Astrocyte (in vitro differentiated cells and primary cell): ENCODE data around the gene VPS39. TPM values are rescaled to one million over a fixed set of nuclear protein-coding genes. Genes with fewer than 3 reads are reported as not detected.

Experiments used
- DNase-seq: peaks from one replicate; pipeline ENCODE4 v3.0.0-alpha.2; 2010; ENCODE audit warnings: low read depth
- FAIRE-seq: peaks from 2 replicates; lab custom pipeline; 2011; peaks lifted over from hg19 to GRCh38; lab: Jason Lieb, UNC
- H2AFZ ChIP-seq: 2 replicates; pipeline ENCODE4 v1.6.0; 2012; ENCODE audit warnings: low read depth, low read length, inconsistent platforms
- H3K27ac ChIP-seq: 2 replicates; pipeline ENCODE4 v1.5.1; 2011; ENCODE audit warnings: low read depth, low read length, inconsistent platforms
- H3K27me3 ChIP-seq: 2 replicates; pipeline ENCODE4 v1.6.0; 2011; ENCODE audit warnings: low read length, inconsistent platforms; ENCODE audit not compliant: insufficient read depth
- H3K36me3 ChIP-seq: 2 replicates; pipeline ENCODE4 v1.5.1; 2011; ENCODE audit warnings: low read length, inconsistent platforms; ENCODE audit not compliant: insufficient read depth
- H3K4me1 ChIP-seq: 2 replicates; pipeline ENCODE4 v1.5.1; 2011; ENCODE audit warnings: low read length, inconsistent platforms; ENCODE audit not compliant: insufficient read depth
- H3K4me2 ChIP-seq: 2 replicates; pipeline ENCODE4 v1.6.0; 2012; ENCODE audit warnings: low read length, inconsistent platforms
- H3K4me3 ChIP-seq: 2 replicates; pipeline ENCODE4 v1.5.1; 2011; ENCODE audit warnings: low read depth, mild to moderate bottlenecking, low read length, inconsistent platforms; ENCODE audit not compliant: insufficient read depth
- H3K79me2 ChIP-seq: 2 replicates; pipeline ENCODE4 v1.6.0; 2012; ENCODE audit warnings: mild to moderate bottlenecking, low read length, inconsistent platforms; ENCODE audit not compliant: insufficient read depth
- H3K9ac ChIP-seq: 2 replicates; pipeline ENCODE4 v1.6.0; 2012; ENCODE audit warnings: mild to moderate bottlenecking, low read length, inconsistent platforms
- H3K9me3 ChIP-seq: 2 replicates; pipeline ENCODE4 v1.5.1; 2012; ENCODE audit warnings: low read depth, mild to moderate bottlenecking, low read length, inconsistent platforms; ENCODE audit not compliant: insufficient read depth
- H4K20me1 ChIP-seq: 2 replicates; pipeline ENCODE4 v1.6.0; 2012; ENCODE audit warnings: low read length, inconsistent platforms; ENCODE audit not compliant: insufficient read depth
- H3K27ac Mint-ChIP-seq: one replicate; pipeline ENCODE4 v1.8.0; 2021; ENCODE audit warnings: mild to moderate bottlenecking, mixed read lengths; ENCODE audit not compliant: unreplicated experiment
- H3K27me3 Mint-ChIP-seq: one replicate; pipeline ENCODE4 v1.8.0; 2021; ENCODE audit warnings: low read depth, mixed read lengths; ENCODE audit not compliant: unreplicated experiment
- H3K36me3 Mint-ChIP-seq: one replicate; pipeline ENCODE4 v1.8.0; 2021; ENCODE audit warnings: low read depth, mixed read lengths; ENCODE audit not compliant: unreplicated experiment
- H3K4me1 Mint-ChIP-seq: one replicate; pipeline ENCODE4 v1.8.0; 2021; ENCODE audit warnings: low read depth, mixed read lengths; ENCODE audit not compliant: unreplicated experiment
- H3K4me3 Mint-ChIP-seq: one replicate; pipeline ENCODE4 v1.8.0; 2021; ENCODE audit warnings: mild to moderate bottlenecking, moderate library complexity, mixed read lengths; ENCODE audit not compliant: unreplicated experiment
- H3K9me3 Mint-ChIP-seq: one replicate; pipeline ENCODE4 v1.8.0; 2021; ENCODE audit warnings: mild to moderate bottlenecking, mixed read lengths; ENCODE audit not compliant: unreplicated experiment
- CTCF ChIP-seq: IDR thresholded peaks from 2 replicates; pipeline ENCODE4 v1.5.1; 2011; ENCODE audit warnings: low read depth, mild to moderate bottlenecking, inconsistent platforms, low read length, moderate library complexity; ENCODE audit not compliant: insufficient read depth
- EZH2 ChIP-seq: IDR thresholded peaks from 2 replicates; pipeline ENCODE4 v1.6.1; 2012; ENCODE audit warnings: mild to moderate bottlenecking, low read length, inconsistent platforms; ENCODE audit not compliant: insufficient read depth
- total RNA-seq: library from RNA; stranded (reverse); gene quantifications from 2 replicates; pipeline ENCODE4 v1.2.1, GENCODE V29; 2021

Gene VPS39
- total RNA-seq, 1 donor from 2014 or later, result 60.6 TPM

GRCh38 chr15:42140383-42141070 lies 67.6 kb downstream of the VPS39 start:
- peaks cover 18% of the 10 kb centered on the region for H3K27me3 ChIP-seq
- peaks cover 4% of the 10 kb centered on the region for H3K9me3 ChIP-seq
- Mint-ChIP-seq H3K27ac (no peak overlapping the region), H3K36me3 (no peaks in the 10 kb centered on the region), H3K9me3 (peaks cover 11% of the 10 kb centered on the region), H3K4me3 (no peak overlapping the region), H3K27me3 (peaks cover 44% of the 10 kb centered on the region), H3K4me1 (no peaks in the 10 kb centered on the region)
- no peak overlapping the region for H3K9ac ChIP-seq
- H3K27ac ChIP-seq, result no peak overlapping the region
- H4K20me1 ChIP-seq, result no peaks in the 10 kb centered on the region
- DNase-seq, result no peak
- TF ChIP-seq EZH2 (no peak), CTCF (no peak)
- H2AFZ ChIP-seq, result no peak overlapping the region
- no peaks in the 10 kb centered on the region for H3K4me1 ChIP-seq
- FAIRE-seq, result no peak
- no peaks in the 10 kb centered on the region for H3K79me2 ChIP-seq
- H3K4me2 ChIP-seq, result no peak overlapping the region
- no peak overlapping the region for H3K4me3 ChIP-seq
- H3K36me3 ChIP-seq, result no peaks in the 10 kb centered on the region

- H3K4me1 ChIP-seq, result no peaks in the 10 kb centered on the region
- no peak overlapping the region for H3K27ac ChIP-seq
- no peak overlapping the region for H3K4me3 ChIP-seq
- H2AFZ ChIP-seq, result no peak overlapping the region
- Mint-ChIP-seq H3K27me3 (peaks cover 36% of the 10 kb centered on the region), H3K4me3 (no peak overlapping the region), H3K4me1 (no peaks in the 10 kb centered on the region), H3K36me3 (no peaks in the 10 kb centered on the region), H3K9me3 (peaks cover 11% of the 10 kb centered on the region), H3K27ac (no peak overlapping the region)
- H3K27me3 ChIP-seq, result peaks cover 18% of the 10 kb centered on the region
- H3K9ac ChIP-seq, result no peak overlapping the region
- no peaks in the 10 kb centered on the region for H4K20me1 ChIP-seq
- DNase-seq (no peak), FAIRE-seq (no peak)
- no peaks in the 10 kb centered on the region for H3K79me2 ChIP-seq
- H3K4me2 ChIP-seq, result no peak overlapping the region
- H3K9me3 ChIP-seq, result peaks cover 4% of the 10 kb centered on the region
- TF ChIP-seq EZH2 (no peak), CTCF (no peak)
- no peaks in the 10 kb centered on the region for H3K36me3 ChIP-seq
Measured at GRCh38 chr15:42139596-42139995, 68.5 kb downstream of the VPS39 start.

GRCh38 chr15:42138968-42139386 lies 69.1 kb downstream of the VPS39 start:
- Histone ChIP-seq H4K20me1 (no peaks in the 10 kb centered on the region), H3K4me2 (no peak overlapping the region), H3K9ac (no peak overlapping the region), H3K27me3 (peaks cover 22% of the 10 kb centered on the region), H3K27ac (no peak overlapping the region), H3K4me3 (no peak overlapping the region), H2AFZ (no peak overlapping the region), H3K79me2 (no peaks in the 10 kb centered on the region), H3K9me3 (peaks cover 4% of the 10 kb centered on the region), H3K4me1 (no peaks in the 10 kb centered on the region), H3K36me3 (no peaks in the 10 kb centered on the region)
- Mint-ChIP-seq H3K9me3 (peaks cover 11% of the 10 kb centered on the region), H3K27me3 (peaks cover 32% of the 10 kb centered on the region), H3K4me1 (no peaks in the 10 kb centered on the region), H3K36me3 (no peaks in the 10 kb centered on the region), H3K27ac (no peak overlapping the region), H3K4me3 (no peak overlapping the region)
- DNase-seq, result no peak
- no peak for FAIRE-seq
- no peak for TF ChIP-seq CTCF
- TF ChIP-seq EZH2, result no peak
